ENCODE data around the gene KCNN3.

DNA sequence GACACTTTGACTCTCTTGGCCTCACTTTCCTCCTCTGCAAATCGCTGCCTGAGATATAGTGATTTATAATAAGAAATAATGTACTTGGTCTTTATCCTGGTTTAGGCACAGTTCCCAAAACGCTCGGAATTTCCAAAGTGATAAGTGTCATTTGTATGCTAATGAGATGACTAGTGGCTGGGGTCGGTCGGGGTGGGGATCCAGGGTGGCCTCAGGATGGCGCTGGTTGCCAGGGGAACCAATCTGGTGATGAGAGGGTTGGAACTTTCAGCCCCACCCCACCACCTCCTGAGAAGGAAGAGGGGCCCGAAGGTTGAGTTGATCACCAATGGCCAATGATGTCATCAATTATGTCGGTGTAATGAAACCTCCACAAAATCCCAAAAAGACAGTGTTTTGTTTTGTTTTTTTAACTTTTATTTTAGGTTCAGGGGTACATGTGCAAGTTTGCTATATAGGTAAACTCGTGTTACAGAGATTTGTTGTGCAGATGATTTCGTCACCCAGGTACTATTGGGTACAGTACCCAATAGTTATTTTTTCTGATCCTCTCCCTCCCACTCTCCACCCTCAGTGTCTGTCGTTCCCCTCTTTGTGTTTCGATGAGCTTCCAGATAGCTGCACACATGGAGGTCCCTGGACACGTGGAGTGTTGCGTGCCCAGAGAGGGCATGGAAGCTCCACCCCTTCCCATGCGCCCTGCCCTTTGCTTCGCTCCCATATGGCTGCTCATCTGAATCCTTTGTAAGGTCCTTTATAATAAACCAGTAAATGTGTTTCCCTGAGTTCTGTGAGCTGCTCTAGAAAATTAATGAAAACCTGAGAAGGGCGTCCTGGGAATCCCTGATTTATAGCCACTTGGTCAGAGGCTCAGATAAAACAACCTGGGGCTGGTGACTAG, 97.2 kb downstream of the KCNN3 start:
- TF ChIP-seq POLR2AphosphoS5 (IDR thresholded peaks at IDR 0.05; ENCODE audit: low read depth, low read length) (no peak), POU2F2 (IDR thresholded peaks at IDR 0.05; ENCODE audit: low read depth, low read length) (no peak), POLR2A (IDR thresholded peaks at IDR 0.05; ENCODE audit: low read depth, low read length) (no peak)

Measured in GM12891 (cell line).